Measurements from ENCODE around the gene TMCC1. TPM values are rescaled to one million over a fixed set of nuclear protein-coding genes. Genes with fewer than 3 reads are reported as not detected.
A peak's percentile ranks its signal among the peaks of the same experiment; 100 is the strongest.
"Not testable (repeated sequence)": the region's sequence is repeated elsewhere in the genome, so short reads cannot be mapped to it uniquely, and the experiment has no call there.

The TMCC1 gene
- total RNA-seq, 1 experiment from 2014 or later = 8.1 TPM

DNA sequence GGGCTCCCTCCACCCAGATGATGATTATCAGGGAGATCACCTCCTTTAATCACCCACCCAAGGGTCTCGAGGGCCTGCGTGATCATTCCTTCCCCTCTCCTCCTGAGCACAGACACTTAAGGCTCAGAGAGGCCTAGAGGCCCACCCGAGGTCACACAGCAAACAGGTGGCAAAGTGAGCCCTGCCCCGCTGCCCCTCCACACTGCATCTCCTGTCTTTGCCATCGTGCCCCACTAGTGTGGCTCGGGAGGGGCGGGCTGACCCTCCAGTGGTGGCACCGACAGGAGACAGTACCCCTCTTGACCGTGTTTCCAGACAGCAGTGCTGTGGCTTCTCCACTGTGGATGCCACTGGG lies 282.1 kb downstream of the TMCC1 start:
- DNase-seq (ENCODE audit: low spot score) = no peak

DNA sequence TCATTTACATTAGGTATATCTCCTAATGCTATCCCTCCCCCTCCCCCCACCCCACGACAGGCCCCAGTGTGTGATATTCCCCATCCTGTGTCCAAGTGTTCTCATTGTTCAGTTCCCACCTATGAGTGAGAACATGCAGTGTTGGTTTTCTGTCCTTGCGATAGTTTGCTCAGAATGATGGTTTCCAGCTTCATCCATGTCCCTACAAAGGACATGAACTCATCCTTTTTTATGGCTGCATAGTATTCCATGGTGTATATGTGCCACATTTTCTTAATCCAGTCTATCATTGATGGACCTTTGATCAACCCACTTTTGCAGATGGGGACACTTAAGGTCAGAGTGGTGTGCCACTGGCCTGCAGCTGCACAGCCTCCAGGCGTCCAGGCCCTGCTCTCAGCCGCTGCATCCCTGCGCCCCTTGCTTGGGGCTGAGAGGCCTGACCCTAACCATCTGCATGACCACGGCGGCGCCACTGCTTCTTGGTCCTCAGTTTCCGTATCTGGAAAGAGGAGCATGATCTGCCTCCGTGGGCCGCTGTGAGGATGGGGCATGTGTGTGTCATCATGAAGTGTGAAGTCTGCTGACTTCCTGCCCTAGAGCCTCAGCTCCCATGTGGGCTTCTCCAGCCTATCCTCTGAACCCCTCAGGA lies 282.6 kb downstream of the TMCC1 start:
- not testable (repeated sequence) for DNase-seq (ENCODE audit: low spot score)

DNA sequence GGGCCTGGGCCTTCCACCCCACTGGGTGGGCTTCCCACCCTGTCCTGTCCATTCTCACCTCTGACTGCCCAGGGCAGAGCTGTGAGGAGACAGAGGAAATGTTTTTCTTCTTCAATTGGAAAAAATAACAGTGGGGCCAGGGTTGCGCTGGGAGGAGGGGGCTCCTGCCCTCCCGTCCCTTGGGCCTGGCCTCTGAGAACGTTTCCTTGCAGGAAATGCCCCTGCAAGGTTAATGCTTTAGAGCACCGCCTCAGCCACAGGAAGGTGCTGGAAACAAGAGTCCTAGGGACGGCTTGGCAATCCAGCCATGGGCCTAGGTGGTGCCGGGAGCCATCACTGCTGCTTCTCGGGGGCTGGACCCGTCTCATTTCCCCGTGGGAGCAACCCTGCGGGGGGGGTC lies 283.2 kb downstream of the TMCC1 start:
- no peak for DNase-seq (ENCODE audit: low spot score)

DNA sequence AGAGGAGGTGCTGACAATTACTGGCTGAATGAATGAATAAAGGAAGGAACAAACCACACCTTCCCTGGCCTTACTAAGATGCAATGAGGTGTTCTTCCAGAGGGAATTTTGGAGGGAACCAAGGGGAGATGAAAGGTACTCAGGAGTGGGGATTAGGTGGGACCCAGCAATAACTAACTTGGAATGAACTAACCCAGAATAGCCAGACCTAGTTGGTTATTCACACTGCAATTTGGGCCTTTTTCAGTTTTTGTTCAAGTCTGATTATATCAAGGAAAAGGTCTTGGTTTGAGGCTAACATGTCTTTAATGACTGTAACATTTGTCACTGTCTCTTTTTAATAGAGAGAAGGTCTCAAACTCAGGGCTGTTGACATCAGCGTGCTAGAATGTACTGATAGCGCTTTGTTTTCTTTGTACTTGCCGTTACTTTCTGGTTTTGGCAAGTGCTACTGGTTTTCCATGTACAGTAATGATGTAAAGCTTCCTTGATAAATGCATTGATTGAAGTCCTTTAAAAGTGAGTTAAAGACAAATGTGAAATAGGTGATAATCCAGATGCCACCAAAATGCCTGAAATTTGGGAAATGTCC lies 283.8 kb downstream of the TMCC1 start:
- no peak for DNase-seq (ENCODE audit: low spot score)

DNA sequence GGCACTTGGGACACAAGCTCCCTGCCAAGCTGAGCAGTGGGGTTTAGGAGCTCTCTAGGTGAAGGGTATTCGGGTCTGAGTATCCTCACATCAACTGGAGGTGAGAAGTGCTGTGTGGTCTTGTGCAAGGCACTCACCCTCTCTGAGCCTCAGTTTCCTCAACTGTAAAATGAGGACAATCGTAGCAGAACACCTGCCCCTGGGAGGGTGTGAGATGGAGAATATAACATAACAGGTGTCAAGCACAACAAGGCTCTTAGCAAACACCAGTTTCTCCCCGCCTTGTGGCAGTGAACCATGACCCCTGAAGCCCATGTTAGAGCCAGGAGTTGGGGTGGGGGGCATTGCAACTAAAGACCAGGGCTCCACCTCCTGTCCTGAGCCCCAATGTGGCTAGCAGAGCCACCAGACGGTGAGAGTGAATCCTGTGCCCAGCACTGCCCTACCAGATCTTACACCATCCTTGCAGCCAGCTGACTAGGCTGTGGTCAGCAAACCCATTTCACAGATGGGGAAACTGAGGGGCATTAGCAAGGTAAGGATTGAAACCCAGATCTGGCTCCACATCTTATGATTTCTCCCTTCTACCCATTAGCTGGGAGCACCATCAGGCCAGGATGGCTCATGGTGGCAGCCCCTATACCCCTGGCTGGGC lies 284.4 kb downstream of the TMCC1 start:
- DNase-seq (ENCODE audit: low spot score) = no peak

DNA sequence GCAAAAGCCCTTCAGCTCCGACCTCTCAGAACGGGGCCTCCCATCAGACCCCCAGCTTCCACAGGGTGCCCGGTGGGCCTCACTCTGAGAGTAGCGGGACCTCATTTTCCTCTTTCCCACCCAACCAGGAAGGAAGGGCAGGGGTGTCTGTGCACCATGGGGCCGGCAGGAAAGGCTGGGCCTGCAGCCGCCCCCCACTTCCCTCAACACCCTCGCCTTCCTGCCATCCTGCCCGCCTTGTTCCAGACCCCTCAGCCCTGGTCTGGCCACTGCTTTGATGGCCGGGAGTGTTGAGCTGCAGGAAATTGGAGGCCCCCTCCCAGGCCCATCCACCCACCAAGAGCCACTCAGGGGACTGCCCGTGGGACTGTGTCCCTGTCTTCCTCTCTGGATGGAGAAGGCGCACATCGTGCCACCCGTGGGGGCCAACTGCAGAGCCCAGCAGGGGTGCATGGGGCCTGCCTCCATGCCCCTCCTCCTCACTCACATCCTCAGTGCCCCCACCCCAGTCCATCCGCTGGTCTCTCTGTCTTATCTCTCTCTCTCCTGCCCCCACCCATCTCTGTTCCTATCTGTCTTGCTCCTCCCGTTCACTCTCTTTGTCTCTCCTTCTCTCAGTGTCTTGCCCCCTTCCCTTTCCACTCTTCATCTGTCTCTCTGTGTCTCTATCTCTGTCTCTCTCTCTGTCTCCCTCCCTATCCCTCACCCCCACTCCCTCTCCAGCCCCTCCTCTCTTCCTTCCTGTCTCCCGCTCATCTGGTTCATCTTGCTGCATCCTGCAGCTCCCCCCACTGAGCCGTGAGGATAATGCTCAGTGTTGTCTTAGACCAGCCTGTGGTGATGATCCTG lies 285.2 kb downstream of the TMCC1 start:
- no peak for DNase-seq (ENCODE audit: low spot score)

DNA sequence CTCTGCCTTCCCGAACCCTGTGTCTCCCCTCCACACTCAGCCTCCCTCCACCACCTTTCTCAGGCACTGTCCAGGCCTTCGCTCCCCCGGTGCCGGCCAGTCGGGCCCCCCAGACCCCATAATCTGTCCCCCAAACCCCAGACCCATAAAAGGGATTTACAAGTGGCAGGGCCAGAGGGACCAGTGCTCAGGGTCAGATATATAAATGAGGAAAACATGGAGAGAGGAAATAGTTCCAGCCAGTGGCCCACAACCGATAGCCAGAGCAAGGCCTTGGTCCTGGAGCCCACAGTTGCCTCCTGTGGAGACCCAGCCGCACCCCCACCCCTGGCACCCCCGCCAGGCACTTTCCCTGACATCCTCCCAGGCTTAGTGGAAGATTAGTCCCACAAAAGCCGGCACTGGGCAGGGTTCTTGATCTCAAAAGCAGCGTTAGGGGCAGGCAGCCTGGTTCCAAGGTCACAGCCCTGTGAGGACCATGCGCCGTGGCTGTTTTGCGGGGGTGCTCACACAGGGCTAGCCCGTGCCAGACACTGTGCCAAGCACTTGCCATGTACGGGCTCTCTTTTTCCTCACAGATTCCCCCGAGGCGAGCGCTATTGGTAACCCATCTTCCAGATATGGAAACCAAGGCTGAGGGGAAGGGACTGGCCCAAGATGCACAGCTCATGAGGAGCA lies 286.0 kb downstream of the TMCC1 start:
- DNase-seq (ENCODE audit: low spot score) = no peak

DNA sequence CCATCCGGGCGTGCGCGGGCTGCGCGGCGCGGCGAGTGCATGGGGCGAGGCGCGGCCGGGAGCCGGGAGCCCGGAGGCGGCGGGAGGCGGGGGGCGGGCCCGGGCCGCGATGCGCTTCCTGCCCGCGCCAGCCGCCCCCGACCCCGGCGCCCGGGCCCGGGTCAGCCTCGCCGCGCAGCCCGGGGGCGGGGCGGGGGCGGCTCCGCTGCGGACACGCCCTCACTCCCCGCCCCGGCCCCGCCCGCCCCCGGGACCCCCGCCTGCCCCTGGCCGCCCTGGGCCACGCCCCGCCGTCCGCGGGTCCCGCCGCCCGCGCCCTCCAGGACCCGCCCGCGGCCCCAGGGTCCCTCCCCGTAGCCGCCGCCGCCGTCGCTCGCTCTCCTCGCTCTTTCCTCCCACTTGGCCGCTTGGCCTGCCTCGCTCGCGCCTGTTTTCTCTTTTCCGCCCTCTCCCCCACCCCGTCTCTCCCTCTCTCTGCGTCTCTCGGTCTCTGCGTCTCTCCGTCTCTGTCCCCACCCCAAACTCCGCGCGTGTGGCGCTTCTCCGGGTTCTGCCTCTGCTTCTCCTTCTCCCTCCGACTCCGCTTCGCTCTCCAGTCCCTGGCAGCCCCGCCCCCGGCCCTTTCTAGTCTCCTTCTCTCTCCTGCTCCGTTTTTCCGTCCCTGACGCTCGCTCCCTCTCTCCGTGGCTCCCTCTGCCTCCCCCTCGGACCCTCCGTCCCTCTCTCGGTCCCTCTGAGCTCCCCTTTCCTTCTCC lies 286.7 kb downstream of the TMCC1 start, which contains the start of gene PLXND1:
Gene PLXND1, minus strand, starts transcription at position 41 of the 755 bp plus-strand sequence. Its CDS starts 37 bp downstream, at position 4.
- no peak for DNase-seq (ENCODE audit: low spot score)

DNA sequence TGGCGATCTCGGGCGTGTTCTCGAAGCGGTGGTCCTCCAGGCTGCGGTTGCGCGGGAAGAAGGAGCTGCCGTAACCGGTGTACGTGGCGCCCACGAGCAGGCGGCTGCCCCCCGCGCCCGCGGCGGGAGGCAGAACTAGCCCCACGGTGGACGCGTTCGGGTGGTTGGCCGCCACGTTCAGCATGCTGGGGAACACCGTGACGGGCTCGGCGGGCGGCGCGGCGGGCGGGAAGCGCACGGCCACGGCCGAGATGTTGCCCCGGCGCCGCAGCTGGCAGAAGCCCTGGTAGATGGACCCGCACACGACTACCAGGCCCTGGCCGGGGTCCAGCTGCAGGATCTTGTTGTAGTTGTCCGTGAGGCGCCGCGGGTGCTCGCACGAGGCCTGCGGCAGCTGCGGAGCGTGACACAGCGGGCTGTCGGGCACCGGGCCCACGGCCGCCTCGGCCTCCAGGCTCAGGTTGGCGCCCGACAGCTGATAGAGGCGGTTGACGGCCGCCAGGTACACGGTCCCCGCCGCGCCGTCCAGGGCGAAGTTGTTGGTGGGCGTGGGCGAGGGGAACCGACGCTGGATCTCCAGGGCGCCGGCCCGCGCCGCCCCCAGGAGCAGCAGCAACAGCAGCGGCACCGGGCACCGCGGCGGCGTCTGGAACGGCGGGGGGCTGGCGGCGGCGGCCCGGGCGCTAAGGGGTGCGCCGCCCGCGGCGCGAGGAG lies 287.4 kb downstream of the TMCC1 start:
- no peak for DNase-seq (ENCODE audit: low spot score)

DNA sequence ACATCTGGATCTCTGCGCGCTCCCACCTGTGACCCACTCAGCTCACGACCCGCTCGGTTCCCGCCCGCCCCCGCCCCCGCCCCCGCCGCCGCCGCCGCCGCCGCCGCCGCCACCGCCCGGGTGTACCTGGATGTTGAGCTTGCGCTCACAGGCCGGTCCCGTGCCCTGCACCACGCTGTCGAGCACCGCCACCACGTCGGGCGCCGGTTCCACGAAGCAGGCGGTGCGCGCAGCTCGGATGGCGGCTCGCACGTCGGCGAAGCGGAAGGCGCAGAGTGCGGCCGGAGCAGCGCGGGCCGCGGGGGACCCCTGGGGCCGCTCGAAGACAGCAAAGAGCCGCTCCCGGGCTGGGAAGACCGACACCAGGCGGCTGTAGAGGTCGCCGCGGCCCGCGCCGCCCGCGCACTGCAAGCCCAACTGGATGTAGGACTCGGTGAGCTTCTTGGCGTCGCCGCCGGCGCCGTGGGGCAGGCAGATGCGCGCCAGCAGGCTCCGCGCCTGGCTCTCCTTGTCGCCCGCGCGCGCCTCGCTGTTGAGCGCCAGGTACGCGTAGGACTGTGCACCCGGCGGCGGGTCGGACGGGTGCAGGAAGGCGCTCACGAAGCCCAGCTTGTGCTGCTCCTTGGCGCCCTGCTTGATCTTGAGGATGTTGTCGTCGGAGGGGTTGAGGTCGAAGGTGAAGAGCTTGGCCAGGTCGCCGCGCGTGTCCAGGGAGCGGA lies 288.1 kb downstream of the TMCC1 start:
- peak; percentile 36 for DNase-seq (ENCODE audit: low spot score)

DNA sequence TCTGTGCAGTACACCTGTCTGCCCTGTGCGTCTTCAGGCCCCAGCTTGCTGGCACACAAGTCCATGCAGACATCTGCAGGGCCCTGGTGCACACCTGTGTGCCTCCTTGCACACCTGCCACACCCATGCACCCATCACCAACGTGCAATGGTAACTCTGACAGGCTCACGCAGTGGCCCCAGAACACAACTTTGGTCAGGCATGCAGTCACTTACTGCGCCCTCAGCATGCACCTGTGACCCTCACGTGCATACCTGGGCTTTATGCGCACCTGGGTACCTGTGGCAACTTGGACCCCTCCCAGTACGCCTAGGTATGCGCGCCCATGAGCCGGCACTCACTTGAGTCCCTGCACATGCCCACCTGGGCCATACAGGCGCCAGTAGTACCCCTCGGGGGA lies 288.7 kb downstream of the TMCC1 start:
- no peak for DNase-seq (ENCODE audit: low spot score)

DNA sequence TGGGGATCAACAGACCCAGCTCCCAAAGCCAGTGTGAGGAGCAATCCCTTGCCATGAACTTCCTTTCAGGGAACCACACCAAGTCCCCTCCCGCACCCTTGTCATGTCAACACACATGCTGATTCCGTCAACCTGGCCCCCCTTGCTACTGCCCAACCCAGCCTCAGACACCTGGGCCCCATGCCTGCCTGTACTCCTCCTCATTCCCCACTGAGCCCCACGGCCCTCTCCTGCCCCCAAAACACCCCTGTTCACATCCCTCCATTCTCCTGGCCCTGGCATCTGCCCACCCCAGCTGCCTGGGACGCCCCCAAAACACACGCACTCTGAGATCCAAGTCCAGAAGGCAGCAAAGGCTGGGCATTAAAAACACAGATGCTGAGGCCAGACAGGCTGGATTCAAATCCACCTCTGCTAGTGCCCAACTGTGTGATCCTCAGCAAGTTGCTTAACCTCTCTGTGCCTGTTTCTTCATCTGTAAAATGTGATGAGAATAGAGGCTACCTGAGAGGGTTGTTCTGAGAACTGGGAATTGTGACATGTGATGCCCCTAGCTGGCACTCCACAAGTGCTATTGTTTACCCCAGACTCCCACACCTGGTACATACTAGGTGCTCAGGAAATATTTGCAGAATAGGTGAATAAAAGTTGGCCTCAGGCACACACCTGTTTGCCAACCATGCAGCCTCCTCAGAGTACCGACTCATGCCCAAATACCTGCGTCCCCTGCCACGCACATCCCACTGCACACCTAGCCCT lies 289.3 kb downstream of the TMCC1 start:
- no peak for DNase-seq (ENCODE audit: low spot score)

DNA sequence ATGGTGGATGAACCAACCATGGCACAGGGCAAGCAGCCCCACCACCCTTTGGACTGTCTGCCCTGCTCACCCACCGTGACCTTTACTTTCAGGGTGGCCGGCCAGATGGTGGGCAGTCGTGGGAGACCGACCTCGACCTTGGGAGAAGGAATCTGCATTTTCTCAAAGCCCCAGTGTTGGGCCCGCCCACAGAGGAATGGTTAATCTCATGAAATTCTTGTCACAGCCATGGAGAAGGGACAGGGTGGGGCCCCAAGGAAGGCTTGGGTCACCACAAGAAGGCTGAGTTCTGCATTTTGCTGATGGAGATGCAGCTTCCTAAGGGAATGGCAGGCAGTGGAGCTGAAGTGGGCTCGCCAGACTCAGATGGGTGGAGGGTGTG lies 290.0 kb downstream of the TMCC1 start:
- no peak for DNase-seq (ENCODE audit: low spot score)

DNA sequence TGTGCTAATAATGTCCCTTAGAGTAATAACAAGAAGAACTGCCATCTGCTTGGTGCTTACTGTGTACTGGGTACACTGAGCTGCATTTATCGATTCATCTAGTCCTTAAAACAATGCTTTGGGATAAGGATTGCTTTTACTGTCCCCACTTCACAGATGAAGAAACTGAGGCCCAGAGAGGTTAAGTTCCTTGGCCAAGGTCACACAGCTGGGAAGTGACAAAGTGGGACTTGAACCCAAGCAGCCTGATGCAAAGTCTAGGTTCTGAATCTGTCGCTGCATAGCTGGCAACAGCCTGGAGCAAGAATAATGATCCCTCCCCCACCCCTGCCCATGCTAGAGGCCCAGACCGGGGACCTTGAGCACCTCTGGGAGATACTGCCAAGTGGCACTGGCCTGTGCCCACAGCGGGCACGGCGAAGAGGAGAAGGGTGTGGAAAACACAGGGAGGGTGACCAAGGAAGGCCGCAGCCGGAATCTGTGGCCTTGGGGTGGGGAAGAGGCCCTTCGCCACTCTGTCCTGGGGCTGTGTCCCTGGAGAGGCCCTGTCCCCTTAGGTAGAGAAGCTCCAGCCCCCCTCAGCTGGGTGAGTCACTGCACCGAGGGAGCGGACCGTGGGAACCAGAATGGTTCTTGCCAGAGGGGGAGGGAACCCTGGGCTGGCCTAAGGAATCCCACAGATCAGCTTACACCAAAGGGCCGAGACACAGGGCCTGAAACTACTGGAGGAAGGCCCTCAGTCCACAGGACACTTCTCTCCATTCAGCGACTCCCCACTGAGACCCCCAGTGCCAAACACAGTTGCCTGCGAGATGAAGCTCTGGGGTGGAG lies 290.6 kb downstream of the TMCC1 start:
- DNase-seq (ENCODE audit: low spot score) = no peak

DNA sequence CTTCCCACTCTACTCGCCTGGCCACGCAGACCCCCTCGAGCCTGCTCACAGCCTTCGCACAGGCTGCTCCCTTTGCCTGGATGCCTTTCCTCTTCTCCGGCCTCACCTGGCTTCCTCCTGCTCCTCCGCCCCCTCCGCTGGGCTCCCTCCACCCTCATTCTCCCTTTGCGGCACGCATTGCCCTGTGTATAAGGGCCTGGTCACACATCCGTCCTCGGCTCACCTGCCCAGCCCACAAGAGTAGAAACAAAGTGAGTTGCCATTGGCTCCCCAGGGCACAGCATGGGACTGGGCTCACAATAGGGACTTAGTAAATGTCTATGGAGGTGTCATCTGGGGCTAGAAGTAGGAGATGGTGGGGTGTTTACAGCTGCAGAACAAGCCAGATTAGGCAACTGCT lies 291.2 kb downstream of the TMCC1 start:
- DNase-seq (ENCODE audit: low spot score) = no peak

DNA sequence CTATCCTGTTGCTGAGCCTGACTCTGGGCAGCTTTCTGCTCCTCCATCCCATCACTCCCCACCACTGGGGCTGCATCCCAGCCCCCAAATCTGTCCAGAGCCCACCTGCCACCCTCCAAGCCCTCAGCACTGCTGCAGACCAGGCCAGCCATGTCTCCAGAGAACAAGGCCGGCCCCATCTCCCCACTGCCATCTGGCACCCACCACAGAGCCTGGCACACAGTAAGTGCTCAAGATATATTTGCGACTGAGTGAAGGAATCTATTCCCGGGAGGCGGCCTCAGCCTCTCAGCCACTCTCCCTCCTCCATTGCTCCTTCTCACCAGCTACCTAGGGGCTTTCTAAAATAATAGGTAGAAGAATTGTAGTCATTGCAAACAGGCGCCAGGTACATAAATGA lies 291.8 kb downstream of the TMCC1 start:
- DNase-seq (ENCODE audit: low spot score) = no peak

DNA sequence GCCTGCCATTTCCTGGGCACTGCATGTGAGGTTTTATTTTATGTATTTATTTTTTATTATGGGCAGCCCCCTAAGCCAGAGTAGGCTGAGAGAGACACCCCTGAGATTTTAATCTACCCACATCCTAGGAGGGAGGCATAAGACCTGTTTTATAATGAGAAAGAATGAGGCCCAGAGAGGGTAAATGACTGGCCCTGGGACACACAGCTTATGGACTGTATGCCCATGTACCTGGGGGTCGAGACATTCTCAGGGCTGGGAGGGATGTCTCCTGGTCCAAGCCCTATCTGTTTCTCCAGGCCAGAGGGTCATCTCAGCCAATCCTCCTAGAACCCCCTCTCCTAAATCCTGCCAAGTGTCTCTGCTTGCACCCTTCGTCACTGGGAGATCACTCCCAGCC lies 293.2 kb downstream of the TMCC1 start:
- no peak for DNase-seq (ENCODE audit: low spot score)

DNA sequence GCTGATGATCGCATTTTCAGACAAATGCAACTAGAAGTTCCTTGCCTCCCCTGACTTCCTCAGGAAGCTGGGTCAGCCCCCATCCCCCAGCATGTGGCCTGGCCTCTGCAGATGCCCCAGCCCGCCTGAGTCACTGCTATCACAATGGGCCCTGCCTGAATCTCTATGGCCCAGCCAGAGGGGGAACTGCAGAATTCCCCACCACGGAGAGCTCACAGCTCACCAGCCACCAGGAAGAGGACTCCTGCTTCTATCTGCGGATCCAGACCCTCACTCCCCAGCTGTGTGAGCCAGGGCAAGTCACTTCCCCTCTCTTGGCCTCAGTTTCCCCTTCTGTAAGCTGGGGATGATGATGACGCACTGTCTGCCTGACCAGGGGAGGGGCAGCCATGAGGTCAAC lies 293.9 kb downstream of the TMCC1 start:
- DNase-seq (ENCODE audit: low spot score) = no peak
